ENCODE data around the gene ITGA2. TPM values are rescaled to one million over a fixed set of nuclear protein-coding genes. Genes with fewer than 3 reads are reported as not detected.

ITGA2 gene
- total RNA-seq, 4 donors from 2014 or later: 0.07 to 0.41 (median 0.24) TPM

- Histone ChIP-seq H3K4me3 (no peak overlapping the region), H3K4me1 (no peaks in the 10 kb centered on the region), H3K27ac (no peak overlapping the region), H3K9me3 (no peaks in the 10 kb centered on the region), H3K36me3 (no peaks in the 10 kb centered on the region), H3K27me3 (no peaks in the 10 kb centered on the region)
- TF ChIP-seq CTCF (IDR thresholded peaks at IDR 0.05 in 4 of 5, conservative IDR thresholded peaks at IDR 0.05 in 1 of 5): no peak
- no peak for TF ChIP-seq POLR2A (IDR thresholded peaks at IDR 0.05)
- ATAC-seq (no peak), DNase-seq (no peak)
- in situ Hi-C loops (cut with MboI; ENCODE audit: low sequenced_read_pairs in 4 of 4) (no loop called here), intact Hi-C loops (cut with DNase I; ENCODE audit: low total_unique reads) (no loop called here)
Measured at GRCh38 chr5:53130266-53130665, 141.1 kb downstream of the ITGA2 start.

- H3K27ac ChIP-seq: no peak overlapping the region
- no peak for ATAC-seq
- no peak for DNase-seq
- H3K4me3 ChIP-seq: no peak overlapping the region
- intact Hi-C loops (cut with DNase I; ENCODE audit: low total_unique reads): no loop called here
- no peak for TF ChIP-seq CTCF (IDR thresholded peaks at IDR 0.05 in 4 of 5, conservative IDR thresholded peaks at IDR 0.05 in 1 of 5)
- no peak for TF ChIP-seq POLR2A (IDR thresholded peaks at IDR 0.05)
- no peaks in the 10 kb centered on the region for H3K27me3 ChIP-seq
- H3K36me3 ChIP-seq: no peaks in the 10 kb centered on the region
- H3K9me3 ChIP-seq: no peaks in the 10 kb centered on the region
- H3K4me1 ChIP-seq: no peaks in the 10 kb centered on the region
- in situ Hi-C loops (cut with MboI; ENCODE audit: low sequenced_read_pairs in 4 of 4): no loop called here
Measured at GRCh38 chr5:53133020-53133419, 143.9 kb downstream of the ITGA2 start.

Other genes with a start within 250 kb of the ITGA2 start
- gene ITGA1, start 201.4 kb upstream of the ITGA2 start, total RNA-seq: 10 to 100 TPM in 2 of 4 donors, 1 to 10 TPM in 2; 5.7 to 20.4 (median 12.4) TPM
- gene PELO, start 201.4 kb upstream of the ITGA2 start, total RNA-seq: 10 to 100 TPM; 13.8 to 28.5 (median 18.5) TPM
- gene MOCS2, start 120.4 kb downstream of the ITGA2 start, total RNA-seq: 10 to 100 TPM; 32.0 to 58.6 (median 53.1) TPM